Sigmoid colon (tissue), 4 donors: ENCODE data around the gene PKHD1.

Source experiments
- EP300 ChIP-seq, 4 donors: sonication (generic); formaldehyde crosslinking; IDR thresholded peaks; one replicate each; pipeline ENCODE4 v1.6.1; 2017; ENCODE audit warnings: antibody characterized with exemption in 4 of 4
- POLR2A ChIP-seq, 2 donors: fragments of 450-650 bp; IDR thresholded peaks; one replicate each; pipeline ENCODE4 v1.6.1; 2016; ENCODE audit warnings: antibody characterized with exemption in 2 of 2, mild to moderate bottlenecking in 2 of 2, moderate library complexity in 2 of 2
- POLR2AphosphoS5 ChIP-seq, 4 donors: sonication (generic); formaldehyde crosslinking; IDR thresholded peaks; one replicate each; pipeline ENCODE4 v1.6.1; 2017; ENCODE audit warnings: antibody characterized with exemption in 4 of 4
- TF ChIP-seq, protein P1 (sequence below), 4 experiments: fragments of 450-650 bp in 3 of 4; fragments of 200-600 bp in 1 of 4; IDR thresholded peaks; one replicate each; pipeline ENCODE4 v1.5.1; 2016 to 2019; ENCODE audit warnings: antibody characterized with exemption in 4 of 4, mild to moderate bottlenecking in 3 of 4, moderate library complexity in 2 of 4

- TF ChIP-seq, protein P1, sequence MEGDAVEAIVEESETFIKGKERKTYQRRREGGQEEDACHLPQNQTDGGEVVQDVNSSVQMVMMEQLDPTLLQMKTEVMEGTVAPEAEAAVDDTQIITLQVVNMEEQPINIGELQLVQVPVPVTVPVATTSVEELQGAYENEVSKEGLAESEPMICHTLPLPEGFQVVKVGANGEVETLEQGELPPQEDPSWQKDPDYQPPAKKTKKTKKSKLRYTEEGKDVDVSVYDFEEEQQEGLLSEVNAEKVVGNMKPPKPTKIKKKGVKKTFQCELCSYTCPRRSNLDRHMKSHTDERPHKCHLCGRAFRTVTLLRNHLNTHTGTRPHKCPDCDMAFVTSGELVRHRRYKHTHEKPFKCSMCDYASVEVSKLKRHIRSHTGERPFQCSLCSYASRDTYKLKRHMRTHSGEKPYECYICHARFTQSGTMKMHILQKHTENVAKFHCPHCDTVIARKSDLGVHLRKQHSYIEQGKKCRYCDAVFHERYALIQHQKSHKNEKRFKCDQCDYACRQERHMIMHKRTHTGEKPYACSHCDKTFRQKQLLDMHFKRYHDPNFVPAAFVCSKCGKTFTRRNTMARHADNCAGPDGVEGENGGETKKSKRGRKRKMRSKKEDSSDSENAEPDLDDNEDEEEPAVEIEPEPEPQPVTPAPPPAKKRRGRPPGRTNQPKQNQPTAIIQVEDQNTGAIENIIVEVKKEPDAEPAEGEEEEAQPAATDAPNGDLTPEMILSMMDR (IDR thresholded peaks at IDR 0.05): no peak
- TF ChIP-seq EP300 (IDR thresholded peaks at IDR 0.05): no peak
- no peak for TF ChIP-seq POLR2AphosphoS5 (IDR thresholded peaks at IDR 0.05)
- TF ChIP-seq POLR2A (IDR thresholded peaks at IDR 0.05): no peak
Observed at GRCh38 chr6:51574040-51574439, 513.4 kb downstream of the PKHD1 start.
